Measurements from ENCODE around the gene DIAPH2.

GRCh38 chrX:97529536-97530200 lies 845.0 kb downstream of the DIAPH2 start:
- no peak for TF ChIP-seq CSDC2 (CRISPR knock-in tag; IDR thresholded peaks at IDR 0.05)
- TF ChIP-seq ESRRG (CRISPR knock-in tag; IDR thresholded peaks at IDR 0.05), result no peak
- TF ChIP-seq ZNF70 (CRISPR knock-in tag; IDR thresholded peaks at IDR 0.05), result no peak
- no peak for TF ChIP-seq TOX (CRISPR knock-in tag; IDR thresholded peaks at IDR 0.05; ENCODE audit: borderline replicate concordance)
